NCI-H345 (cell line): ENCODE data around the gene SLC37A3.
"Not testable (repeated sequence)": the region's sequence is repeated elsewhere in the genome, so short reads cannot be mapped to it uniquely, and the experiment has no call there.

Experiments
- DNase-seq: peaks from one replicate; lab custom pipeline; 2025; lab: John Stamatoyannopoulos, UW

The SLC37A3 gene

DNA sequence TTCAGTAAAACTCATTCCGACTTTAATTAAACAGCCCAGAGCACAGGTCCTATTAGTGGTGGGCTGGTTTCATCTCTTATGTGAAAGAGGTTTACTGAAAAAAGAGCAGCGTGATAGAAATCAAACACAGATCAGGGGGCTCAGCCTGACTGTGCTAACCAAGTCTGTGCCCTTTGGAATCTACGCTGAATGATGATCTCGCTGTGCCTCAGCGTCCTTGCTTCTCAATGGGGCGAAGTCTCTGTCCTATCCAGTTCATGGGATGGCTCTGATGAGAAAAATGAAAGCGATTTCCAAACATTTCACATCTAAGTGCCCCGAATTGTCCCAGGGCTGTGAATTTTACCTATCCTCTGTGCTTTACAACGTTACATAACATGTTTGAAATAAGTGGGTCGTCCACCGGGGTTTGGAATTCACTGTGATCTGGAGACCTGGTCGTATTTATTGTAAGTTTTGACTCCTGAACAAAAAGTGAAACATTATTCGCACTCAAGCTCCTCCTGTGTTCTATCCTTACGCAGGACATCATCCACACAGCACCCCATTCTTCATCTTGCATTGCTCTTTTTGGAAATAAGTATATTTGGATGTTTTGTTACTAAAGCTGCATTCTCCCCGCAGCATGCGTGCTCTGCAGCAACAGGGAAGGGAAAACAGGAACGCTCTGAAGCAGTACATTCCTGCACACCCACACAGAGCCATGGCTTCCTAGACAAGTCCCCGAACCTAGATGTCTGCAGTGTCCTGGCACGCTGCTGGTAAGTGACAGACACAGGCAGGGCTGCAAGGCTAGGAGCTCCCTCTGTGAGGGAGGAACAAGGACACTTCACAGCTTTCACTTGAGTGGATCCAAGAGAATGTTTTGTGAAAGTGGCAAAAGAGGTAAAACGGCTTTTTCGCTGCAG lies 83.5 kb downstream of the SLC37A3 start:
- no peak for DNase-seq

DNA sequence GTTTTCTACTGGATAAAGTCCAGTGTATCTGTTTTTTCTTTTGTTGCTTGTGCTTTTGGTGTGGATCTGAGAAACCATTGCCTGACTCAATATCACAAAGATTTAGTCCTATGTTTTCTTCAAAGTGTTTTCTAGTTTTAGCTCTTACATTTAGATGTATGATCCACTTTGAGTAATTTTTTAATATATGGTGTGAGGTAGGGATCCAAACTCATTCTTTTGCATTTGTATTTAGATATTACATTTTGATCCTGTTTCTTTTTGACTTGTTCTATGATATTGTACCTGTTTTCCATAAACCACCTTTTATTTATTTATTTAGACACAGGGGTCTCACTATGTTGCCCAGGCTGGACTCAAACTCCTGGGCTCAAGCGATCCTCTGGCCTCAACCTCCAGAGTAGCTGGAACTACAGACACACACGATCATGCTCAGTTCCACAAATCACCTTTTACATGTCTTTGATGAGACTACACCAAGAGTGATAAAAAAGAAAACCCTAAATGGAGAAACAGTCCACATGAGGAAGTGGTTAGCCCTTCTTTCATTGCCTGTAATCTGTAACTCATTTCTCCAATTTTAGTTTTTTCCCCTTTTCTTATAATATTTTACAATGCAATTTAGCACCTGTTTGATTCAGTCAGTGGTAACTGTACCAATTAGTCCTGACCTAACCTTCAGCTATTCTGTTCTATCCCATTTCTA lies 86.0 kb downstream of the SLC37A3 start:
- no peak for DNase-seq

DNA sequence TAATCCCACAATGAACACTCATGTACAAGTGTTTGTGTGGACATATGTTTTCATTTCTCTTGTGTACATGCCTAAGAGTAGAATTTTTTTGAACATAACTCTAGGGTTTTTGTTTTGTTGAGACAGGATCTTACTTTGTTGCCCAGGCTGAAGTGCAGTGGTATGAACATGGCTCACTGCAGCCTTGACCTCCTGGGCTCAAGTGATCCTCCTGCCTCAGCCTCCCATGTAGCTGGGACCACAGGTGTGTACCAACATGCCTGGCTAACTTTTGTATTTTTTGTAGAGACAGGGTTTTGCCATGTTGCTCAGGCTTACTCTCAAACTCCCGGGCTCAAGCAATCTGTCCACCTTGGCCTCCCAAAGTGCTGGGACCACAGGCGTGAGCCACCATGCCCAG lies 87.2 kb downstream of the SLC37A3 start:
- DNase-seq, result not testable (repeated sequence)

DNA sequence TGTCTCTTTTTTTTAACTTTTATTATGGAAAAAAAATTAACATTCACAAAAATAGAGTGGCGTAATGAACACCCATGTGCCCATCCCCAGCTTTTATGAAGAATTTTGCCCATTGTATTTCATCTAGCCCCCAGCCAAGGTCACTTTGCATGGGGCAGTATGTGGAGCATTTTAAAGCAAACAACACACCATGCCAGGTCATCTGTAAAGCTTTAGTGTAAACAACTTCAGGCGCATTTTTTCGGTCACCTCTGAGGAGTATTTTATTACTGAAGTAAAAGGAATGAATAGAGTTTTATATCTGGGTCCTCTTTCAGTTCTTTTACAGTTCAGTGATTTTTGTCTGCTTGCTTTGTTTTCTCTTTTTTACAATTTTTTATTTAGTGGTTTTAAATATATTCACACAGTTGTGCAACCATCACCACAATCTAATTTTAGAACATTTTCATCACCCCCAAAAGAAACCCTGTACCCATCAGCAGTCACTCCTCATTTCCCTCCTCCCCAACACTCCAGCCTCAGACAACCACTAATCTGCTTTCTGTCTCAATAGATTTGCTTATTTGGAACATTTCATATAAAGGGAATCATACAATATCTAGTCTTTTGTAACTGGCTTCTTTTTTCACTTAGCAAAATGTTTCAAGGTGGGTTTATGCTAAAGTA lies 87.9 kb downstream of the SLC37A3 start:
- no peak for DNase-seq

DNA sequence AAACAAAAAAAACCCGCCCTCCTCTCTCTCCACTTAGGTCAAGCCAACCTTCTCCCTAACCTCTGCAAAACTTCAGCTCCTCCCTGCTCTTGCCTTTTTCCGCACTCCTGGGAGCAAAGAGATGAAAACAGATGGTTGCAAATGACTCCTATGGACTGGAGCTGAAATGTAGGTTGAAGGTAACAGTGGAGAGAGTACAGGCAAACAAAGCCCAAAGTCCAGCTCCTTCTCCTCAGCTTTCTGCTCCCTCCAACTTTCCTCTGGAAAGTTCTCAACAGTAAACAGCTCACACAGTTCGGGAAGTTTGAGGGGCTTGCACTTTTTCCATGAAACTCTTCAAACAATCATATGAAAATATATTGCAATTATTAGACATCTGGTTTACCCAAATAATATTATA lies 90.3 kb downstream of the SLC37A3 start:
- no peak for DNase-seq

DNA sequence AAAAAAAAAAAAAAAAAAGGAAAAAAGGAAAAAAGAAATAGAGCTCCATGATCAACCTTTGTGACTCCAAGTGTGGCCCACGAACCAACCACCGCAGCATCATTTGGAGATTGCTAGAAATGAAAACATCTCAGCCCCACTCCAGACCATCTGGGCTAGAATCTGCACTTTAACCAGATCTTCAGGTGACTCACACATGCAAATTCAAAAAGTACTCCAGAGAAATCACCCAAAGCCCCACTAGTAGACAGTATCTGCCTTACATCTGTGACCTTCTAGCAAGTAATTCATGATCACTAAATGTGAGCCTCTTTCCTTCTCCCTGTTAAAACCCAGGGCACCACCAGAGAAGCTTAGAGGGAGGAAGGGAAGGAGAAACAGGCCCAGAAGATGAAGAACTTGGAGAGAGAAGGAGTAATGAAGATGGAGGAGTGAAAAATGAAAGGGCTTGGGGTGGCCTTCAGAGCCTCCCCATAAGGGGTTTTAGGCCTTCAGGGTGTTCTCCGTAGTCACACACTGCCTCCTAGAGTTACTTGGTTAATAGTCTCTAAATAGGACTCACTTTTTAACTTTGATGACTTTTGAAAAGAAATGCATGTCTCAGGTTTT lies 94.0 kb downstream of the SLC37A3 start:
- no peak for DNase-seq

DNA sequence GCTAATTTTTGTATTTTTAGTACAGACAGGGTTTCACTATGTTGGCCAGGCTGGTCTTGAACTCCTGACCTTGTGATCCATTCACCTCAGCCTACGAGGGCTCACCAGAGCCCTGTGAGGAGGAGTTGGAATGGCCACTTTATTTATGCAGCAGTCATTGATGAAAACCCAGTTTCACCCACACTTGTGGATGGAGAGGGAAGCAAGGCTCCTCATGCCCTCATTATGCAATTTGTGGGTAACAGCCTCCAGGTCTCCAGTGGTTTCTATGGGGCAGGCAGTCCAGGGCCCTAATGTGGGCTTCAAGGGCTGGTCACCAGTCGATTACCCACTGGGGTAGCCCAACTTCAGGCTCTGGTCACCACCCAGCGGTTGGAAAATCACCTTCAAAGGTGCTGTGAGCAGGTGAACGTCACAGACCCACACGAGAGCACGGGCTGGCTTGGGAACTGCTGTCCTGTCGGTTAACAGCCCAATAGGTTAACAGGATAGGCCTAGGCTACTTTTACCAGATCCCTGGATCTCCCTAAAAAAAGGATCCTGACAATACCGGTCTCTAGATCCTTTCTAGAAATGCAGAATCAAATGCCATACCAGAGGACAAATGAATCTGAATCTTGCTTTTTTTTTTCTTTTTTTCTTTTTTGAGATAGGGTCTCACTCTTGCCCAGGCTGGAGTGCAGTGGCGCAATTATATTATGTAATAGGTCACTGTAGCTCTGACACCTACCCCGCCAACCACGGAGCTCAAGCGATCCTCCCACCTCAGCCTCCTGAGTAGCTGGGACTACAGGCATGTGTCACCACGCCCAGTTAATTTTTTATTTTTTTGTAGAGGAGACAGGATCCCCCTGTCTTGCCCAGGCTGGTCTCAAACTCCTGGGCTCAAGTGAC lies 97.8 kb downstream of the SLC37A3 start:
- no peak for DNase-seq

DNA sequence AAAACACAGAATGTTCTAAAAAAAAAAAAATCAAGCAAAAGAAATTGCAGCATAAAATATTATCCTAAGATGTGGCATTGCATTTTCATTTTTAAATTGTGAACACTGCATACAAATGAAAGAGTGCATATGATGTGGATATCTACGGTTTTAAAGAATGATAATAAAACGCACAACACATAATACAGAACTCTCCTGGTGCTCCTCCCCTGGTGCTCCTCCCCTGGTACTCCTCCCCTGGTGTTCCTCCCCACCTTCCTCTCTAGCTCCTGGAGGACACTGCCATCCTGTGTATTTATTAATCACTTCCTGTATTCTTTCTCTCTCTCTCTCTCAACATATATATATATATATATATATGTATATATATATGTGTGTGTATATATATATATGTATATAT lies 100.1 kb downstream of the SLC37A3 start:
- DNase-seq, result no peak

DNA sequence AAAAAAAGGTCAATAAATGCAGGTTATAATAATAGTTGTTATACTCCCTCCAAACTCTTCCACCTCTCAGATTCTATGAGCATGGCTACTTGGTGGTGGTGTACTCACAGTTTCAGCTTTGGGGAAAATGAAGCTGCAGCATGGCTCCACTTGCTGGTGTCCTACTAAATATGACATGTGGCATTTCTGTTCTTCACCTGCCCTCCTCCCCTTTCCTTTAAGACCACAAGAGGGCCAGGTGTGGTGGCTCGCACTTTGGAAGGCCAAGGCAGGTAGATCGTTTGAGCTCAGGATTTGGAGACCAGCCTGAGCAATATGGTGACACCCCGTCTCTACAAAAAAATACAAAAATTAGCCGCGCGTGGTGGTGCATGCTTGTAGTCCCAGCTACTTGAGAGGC lies 101.1 kb downstream of the SLC37A3 start:
- DNase-seq, result no peak

DNA sequence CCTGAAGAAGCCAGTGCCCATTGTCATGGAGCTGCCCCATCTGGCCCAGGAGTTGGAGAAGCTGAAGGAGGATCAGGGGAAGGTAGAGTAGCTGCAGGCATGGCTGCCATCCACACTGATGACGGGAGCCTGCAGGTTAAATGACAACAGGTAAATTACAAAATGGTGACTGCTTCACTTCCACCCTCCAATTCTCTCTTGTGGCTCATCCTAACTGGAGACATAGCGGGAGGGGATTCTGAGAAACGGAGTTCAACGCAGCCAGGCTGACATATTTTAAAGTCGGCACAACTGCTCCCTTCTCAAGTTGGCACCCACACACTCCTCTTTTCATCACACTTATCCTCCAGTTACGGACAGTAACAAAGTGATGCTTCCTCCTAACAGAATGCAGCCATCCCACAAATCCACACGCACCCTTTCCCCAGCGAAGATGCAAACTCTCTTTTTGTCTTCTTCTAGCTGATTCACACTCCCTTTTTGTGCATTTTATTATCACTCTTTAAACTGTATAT lies 103.0 kb downstream of the SLC37A3 start:
- DNase-seq, result no peak

DNA sequence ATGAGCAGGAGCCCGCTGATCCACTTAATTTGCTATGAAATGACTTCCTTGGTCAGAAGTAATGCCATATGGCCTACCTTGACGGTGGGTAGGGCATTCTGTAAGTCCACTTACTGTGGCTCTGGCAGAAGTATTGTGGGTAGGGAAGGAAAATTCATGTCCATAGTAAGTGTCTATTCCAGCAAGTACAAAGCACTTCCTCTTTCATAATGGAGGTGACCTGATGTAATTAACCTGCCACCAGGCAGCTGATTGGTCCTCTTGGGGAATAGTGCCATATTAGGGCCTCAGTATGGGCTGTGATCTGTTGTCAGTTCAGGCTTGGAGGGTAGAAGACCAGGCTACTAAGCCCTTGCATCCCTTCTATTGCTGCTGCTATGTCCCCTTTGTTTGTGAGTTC lies 103.9 kb downstream of the SLC37A3 start:
- no peak for DNase-seq

DNA sequence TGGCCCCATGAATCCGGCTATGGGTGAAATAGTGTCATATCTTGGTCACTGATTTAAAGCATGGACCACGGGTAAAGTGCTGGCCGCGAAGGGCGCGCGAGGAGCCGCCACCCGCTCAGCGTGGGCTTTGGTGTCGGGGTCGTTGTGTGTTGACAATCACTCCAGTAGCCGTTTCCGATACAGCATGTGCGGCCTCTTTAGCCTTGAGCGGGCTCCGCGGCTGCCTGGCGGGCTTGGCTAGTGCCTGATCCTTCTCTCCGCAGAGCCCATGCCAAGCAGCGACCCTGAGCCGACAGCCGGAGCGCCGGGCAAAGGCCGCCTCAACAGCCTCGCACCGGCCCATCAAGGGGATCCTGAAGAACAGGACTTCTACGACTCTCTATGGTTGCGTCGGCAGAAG lies 105.9 kb downstream of the SLC37A3 start:
- no peak for DNase-seq

DNA sequence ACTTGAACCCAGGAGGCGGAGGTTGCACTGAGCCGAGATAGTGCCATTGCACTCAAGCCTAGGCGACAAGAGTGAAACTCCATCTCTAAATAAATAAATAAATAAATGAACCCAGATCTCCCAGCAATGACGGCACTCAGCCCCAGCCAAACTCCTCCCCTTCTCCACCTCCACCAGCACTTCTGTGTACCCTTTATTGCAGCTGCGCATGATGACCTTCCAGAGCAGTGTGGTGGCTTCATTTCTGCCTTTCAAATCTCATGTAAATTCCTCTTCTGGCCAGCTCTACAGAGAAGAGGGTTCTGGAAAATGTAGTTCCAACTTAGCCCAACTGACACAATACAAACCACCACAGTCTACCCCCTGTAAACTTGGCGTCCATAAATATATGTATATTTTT lies 108.5 kb downstream of the SLC37A3 start:
- no peak for DNase-seq

DNA sequence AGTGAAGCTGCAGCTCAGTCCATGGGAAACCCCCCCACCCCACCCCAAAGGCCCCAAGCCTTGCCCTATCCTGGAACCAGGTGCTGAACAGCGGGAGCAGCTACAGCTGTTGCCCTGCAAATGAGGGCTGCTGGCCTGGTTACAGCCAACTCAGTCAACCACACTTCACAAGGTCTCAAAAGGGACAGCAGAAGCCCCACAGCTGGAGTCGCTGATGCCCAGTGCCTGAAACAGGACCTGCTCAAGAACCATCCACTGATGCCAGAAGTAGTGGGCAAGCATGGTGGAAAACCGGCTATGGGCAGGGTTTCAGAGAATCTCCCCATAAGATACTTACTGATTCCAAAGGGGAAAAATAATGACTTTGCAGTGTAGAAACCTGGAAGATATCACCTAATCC lies 110.3 kb downstream of the SLC37A3 start:
- DNase-seq, result no peak

DNA sequence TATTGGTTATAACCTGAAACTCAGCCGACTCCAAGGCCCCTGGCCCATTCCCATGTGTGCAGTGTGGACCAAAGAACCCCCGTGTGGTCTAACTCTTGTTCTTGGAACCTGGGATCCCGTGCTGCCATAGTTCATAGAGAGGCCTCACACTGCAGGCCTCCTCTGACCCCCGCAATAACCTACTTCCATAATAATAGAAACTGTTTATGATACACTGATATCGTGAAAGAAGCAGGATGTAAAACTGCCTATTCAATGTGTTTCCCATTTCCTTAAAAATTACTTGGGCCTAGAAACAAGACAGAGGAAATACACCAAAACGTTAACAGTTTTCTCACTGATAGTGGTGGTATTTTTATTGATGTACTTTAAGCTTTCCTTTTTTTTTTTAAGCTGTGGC lies 112.4 kb downstream of the SLC37A3 start:
- no peak for DNase-seq

DNA sequence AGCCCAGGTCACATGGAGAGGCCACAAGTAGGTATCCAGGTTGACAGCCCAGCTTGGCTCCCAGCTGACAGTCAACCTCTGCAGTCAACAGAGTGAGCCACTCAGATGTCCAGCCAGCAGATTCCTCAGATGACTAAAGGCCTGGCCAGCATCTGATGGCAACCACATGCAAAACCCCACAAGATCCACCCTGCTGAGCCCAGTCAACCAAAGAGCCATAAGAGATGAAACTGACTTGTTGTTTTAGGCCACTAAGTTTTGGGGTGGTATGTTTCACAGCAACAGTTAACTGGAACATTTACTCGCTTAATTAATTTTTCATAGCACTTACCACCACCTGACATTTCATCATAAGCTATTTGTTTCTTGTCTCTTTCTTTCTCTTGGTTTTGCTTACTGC lies 114.3 kb downstream of the SLC37A3 start:
- no peak for DNase-seq
